IPS-18a (cell line): ENCODE measurements around the gene C19orf85.
A peak's percentile ranks its signal among the peaks of the same experiment; 100 is the strongest.

Experiments
- H3K27ac ChIP-seq: one replicate; pipeline ENCODE4 v1.5.1; 2013; ENCODE audit warnings: low read length
- H3K27me3 ChIP-seq: one replicate; pipeline ENCODE4 v1.6.1; 2013; ENCODE audit warnings: mild to moderate bottlenecking, low read length; ENCODE audit not compliant: control insufficient read depth, insufficient read depth
- H3K36me3 ChIP-seq: one replicate; pipeline ENCODE4 v1.6.1; 2013; ENCODE audit warnings: low read depth, low read length; ENCODE audit not compliant: control insufficient read depth
- H3K4me1 ChIP-seq: one replicate; pipeline ENCODE4 v1.6.1; 2013; ENCODE audit warnings: low read depth, low read length; ENCODE audit not compliant: control insufficient read depth
- H3K4me3 ChIP-seq: one replicate; pipeline ENCODE4 v1.5.1; 2013; ENCODE audit warnings: low read length
- H3K9ac ChIP-seq: one replicate; pipeline ENCODE4 v1.6.1; 2013; ENCODE audit warnings: mild to moderate bottlenecking, low read length, moderate library complexity
- H3K9me3 ChIP-seq: one replicate; pipeline ENCODE4 v1.6.1; 2013; ENCODE audit warnings: low read depth, low read length; ENCODE audit not compliant: control insufficient read depth

C19orf85 gene

DNA sequence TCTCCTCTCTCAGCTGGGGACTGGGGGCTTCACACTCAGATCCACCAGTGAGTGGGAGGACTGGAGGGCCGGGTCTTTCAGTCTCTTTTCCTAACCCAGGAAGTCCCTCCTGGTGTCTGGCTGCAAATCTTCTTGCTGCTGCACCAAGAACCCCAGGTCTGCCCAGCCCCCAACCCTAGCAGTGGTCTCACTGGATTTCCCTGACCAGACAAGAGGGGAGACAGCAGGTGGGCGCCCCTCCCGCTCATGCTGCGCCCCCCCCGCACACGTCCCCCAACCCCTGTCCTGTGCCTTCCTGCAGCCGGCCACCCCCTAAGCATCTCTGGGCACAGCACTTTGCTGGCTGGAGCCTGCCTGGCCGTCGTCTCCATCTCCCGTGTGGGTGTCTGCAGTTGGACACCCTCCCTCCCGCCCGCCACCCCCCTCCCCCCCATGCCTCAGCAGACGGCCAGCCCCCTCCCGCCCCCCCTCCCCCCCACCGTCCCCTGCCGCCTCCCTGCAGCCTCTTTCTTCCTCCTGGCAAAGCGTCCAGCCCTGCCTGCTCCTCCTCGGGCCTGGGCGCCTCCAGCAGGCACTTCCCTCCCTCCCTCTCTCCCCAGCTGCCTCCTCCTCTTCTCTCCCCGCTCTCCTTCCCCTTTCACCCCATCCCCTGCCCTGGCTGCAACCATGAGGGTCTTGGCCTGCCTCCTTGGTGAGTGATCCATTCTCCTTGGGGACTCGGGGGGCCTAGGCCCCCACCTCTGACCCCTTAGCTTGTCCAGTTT is 23.6 kb upstream of the C19orf85 start, which contains the start of gene SSC5D:
Gene SSC5D, plus strand, starts transcription at position 513 of the 764 bp plus-strand sequence. Its CDS starts 154 bp downstream, at position 667.
- Histone ChIP-seq H3K4me1 (peaks cover 33% of the 10 kb centered on the region), H3K27ac (no peak within 1 kb of the TSS), H3K27me3 (no peaks in the 10 kb centered on the region), H3K9ac (peak within 1 kb of the TSS; percentile 22), H3K4me3 (peak within 1 kb of the TSS; percentile 30), H3K9me3 (no peaks in the 10 kb centered on the region), H3K36me3 (no peaks in the 10 kb centered on the region)

DNA sequence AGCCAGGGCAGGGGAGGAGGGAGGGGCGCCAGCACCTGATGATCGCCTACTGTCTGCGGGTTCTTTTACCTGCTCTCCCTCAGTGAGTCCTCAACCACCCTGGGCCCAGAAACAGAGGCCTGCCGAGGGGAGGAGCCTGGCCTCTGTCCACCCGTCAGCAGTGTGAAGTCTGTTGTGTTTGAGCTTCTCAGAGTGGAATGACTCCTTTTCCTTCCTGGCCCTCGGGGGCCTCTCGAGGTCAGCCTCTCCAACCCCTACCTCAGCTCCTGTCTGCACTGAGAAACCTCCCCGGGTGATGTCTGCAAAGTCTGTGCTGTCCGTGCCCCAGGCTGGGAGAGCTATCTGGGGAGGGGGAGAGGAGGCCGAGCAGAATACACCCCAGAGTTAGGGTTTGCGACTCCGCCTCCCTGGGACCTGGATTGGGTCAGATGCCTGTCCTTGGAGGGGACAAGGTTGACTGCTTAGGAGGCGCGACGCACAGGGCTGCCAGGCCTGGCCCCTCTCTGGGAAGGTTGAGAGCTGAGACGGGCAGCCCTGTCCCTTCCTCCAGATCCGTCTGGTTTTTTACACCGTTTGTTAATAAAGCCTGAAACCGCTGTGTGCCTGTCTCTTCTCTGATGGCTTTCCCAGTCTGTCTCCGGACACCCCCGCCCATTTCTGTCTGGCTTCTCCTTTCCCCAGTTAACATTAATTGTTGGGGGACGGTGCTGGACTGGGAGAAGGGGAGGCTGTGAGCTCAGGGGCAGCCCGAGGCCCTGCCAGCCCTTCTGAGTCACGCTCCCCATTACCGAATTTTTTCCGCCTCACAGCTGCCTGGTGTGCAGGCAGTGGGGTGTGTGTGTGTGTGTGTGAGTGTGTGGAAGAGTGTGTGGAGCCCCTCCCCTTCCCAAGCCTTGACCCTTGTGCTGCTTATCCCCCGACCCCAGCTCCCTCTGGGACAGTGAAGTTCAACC is 22.7 kb upstream of the C19orf85 start:
- Histone ChIP-seq H3K4me1 (peaks cover 33% of the 10 kb centered on the region), H3K4me3 (peak overlapping the region; percentile 13)

DNA sequence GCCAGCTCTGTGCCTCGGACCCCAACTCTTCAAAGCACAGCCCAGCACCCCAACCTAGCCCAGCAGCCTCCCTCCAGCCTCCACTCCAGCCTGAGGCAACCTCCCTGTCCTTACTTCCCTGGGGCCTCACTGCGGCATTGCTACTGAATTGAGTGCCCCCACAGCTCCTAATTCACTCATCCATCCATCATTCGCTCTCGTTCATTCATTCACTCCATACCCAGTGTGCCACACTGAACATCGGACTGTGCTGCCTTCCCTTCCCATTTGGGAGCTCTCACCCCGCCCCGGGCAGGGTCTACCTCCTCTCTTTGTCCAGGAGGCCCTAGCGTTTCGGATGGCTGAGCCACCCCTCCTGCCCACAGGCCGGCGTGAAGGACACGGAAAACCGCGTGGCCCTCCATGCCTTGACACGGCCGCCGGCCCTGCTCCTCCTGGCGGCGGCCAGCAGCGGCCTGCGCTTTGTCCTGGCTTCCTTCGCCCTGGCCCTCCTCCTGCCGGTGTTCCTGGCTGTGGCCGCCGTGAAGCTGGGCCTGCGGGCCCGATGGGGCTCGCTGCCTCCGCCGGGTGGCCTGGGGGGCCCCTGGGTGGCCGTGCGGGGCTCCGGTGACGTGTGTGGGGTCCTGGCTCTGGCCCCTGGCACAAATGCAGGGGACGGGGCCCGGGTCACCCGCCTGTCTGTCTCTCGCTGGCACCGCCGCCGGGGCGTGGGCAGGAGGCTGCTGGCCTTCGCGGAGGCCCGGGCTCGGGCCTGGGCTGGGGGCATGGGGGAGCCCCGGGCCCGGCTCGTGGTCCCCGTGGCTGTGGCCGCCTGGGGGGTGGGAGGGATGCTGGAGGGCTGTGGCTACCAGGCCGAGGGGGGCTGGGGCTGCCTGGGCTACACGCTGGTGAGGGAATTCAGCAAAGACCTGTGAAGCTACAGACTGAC is 21.8 kb upstream of the C19orf85 start:
- Histone ChIP-seq H3K9ac (no peak overlapping the region), H3K4me1 (peaks cover 33% of the 10 kb centered on the region), H3K9me3 (no peaks in the 10 kb centered on the region), H3K4me3 (peak overlapping the region; percentile 77), H3K36me3 (no peaks in the 10 kb centered on the region), H3K27me3 (no peaks in the 10 kb centered on the region), H3K27ac (no peak overlapping the region)

More for the DNA sequence above, 22.7 kb upstream of the C19orf85 start:
- H3K27me3 ChIP-seq = no peaks in the 10 kb centered on the region
- no peaks in the 10 kb centered on the region for H3K9me3 ChIP-seq
- H3K27ac ChIP-seq = no peak overlapping the region
- H3K36me3 ChIP-seq = no peaks in the 10 kb centered on the region
- peak overlapping the region; percentile 22 for H3K9ac ChIP-seq

DNA sequence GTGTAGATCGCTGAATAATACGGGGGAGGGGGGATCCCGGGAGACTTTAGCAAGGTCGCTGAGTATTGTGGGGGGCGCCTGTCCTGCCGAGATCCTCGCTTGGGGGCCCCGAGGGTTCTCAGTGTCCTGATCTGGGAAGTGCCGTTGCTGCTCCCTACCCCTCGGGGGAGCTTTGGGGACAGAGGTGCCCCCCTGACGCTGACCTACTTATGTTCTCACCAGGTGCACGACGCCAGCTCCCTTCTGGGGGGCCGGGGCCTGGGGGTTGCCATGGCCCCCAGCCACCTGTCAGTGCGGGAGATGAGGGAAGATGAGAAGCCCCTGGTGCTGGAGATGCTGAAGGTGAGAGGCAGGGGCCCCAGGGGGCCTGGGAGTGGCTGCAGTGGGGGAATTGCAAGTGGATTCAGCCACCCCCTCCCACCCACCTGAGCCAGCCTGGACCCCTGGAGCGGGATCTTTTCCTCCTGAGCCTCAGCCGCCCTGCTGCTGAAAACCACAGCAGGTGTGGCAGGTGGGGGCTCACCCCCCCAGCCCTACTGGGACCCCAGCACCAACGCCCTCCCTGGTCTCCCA is 21.0 kb upstream of the C19orf85 start:
- Histone ChIP-seq H3K27me3 (no peaks in the 10 kb centered on the region), H3K9ac (peak overlapping the region; percentile 77), H3K4me1 (peaks cover 33% of the 10 kb centered on the region), H3K9me3 (no peaks in the 10 kb centered on the region), H3K4me3 (peak overlapping the region; percentile 77), H3K27ac (peak overlapping the region; percentile 30), H3K36me3 (no peaks in the 10 kb centered on the region)

DNA sequence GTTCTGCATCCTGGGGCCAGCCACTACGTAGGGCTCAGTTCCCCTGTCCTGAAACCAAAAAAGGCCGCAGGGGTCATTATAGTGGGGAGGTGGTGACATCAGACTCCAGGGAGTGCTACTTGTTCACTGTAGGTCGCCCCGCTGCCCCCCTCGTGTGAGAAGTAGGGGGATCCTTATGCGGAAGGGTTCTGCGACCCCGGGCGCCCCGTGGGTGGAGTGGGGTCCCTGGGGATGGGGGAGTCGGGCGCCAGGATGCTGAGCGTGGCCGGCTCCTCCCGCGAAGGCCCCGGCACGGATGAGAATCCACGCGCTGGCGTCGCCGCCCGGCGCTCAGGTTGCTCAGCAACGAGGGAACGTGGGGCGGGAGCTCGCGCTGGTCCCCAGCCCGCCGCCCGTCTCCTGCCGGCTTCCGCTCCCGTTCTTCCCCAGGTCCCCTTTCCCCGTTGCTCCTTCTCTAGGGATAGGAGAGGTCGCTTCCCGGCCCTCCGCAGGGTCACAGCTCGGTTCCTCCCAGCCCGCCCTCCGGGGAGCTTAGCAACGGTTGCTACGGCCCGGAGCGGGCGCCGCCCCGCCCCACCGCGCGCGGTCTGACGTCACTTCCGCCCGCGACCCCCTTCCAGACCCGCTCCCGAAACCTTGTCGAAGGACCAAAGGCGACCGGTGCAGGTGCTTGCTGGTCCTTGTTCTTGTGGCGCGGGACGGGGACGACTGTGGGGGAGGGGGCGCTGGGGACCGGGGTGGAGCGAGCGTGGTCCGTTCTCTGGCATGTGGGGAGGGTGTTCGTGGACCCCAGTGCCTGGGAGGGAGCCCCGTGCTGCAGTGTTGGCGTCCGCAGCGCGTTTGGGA is 20.3 kb upstream of the C19orf85 start, which contains the start of gene NAT14:
Gene NAT14, plus strand, starts transcription at position 596 of the 846 bp plus-strand sequence. CDS start 521 bp downstream, outside the sequence.
- Histone ChIP-seq H3K27ac (peak within 1 kb of the TSS; percentile 30), H3K9ac (peak within 1 kb of the TSS; percentile 77), H3K27me3 (no peaks in the 10 kb centered on the region), H3K4me3 (peak within 1 kb of the TSS; percentile 77), H3K9me3 (no peaks in the 10 kb centered on the region), H3K36me3 (no peaks in the 10 kb centered on the region), H3K4me1 (peaks cover 33% of the 10 kb centered on the region)

DNA sequence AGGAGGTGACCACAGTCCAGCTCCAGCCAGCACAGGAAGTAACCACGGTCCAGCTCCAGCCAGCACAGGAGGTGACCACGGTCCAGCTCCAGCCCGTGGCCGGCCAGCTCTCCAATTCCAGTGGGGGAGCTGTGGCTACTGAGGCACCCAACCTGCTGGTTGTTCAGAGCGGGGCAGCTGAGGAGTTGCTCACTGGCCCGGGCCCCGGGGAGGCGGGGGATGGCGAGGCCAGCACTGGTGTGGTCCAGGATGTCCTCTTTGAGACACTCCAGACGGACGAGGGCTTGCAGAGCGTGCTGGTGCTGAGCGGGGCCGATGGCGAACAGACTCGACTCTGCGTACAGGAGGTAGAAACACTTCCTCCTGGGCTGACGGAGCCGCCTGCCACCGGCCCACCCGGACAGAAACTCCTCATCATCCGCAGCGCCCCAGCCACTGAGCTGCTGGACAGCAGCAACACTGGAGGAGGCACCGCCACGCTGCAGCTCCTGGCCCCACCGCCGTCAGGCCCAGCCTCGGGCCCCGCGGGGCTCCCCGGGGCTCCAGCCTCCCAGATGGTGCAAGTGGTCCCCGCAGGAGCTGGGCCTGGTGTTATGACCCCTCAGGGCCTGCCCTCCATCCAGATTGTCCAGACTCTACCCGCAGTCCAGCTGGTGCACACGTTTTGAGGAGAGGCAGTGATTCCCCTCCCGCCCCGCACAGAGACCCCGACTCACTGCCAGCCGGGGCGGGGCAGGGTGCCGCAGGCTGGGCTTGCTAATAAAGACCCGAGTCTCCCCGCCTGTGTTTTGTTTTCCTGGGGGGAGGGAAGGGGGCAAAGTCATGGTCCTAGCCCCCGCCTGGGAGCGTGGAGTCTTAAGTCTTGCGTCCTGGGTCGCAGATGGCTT is 19.4 kb upstream of the C19orf85 start:
- H3K27me3 ChIP-seq = no peaks in the 10 kb centered on the region
- H3K4me1 ChIP-seq = peaks cover 26% of the 10 kb centered on the region
- no peak overlapping the region for H3K9ac ChIP-seq
- no peaks in the 10 kb centered on the region for H3K36me3 ChIP-seq
- peak overlapping the region; percentile 77 for H3K4me3 ChIP-seq
- H3K9me3 ChIP-seq = no peaks in the 10 kb centered on the region
- H3K27ac ChIP-seq = no peak overlapping the region

DNA sequence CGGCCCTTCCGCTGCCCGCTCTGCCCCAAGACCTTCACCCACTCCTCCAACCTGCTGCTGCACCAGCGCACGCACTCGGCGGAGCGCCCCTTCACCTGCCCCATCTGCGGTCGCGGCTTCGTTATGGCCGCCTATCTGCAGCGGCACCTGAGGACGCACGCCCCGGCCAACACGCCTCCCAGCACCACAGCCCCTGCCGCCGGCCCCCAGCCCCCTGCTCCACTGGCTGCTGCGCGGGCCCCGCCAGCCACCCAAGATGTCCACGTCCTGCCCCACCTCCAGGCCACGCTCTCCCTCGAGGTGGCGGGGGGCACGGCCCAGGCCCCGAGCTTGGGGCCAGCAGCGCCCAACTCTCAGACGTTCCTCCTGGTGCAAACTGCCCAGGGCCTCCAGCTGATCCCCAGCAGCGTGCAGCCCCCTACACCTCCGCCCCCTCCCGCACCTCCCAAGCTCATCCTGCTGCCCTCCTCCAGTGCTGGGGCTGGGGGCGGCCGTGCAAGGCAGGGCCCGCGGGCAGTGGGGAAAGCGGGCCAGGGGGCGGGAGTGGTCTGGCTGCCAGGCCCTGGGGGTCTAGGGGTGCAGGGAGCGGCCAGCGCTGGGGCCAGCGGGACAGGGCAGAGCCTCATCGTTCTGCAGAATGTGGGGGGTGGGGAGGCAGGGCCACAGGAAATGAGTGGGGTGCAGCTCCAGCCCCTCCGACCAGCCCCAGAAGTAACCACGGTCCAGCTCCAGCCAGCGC is 18.6 kb upstream of the C19orf85 start:
- no peaks in the 10 kb centered on the region for H3K36me3 ChIP-seq
- no peak overlapping the region for H3K27ac ChIP-seq
- no peaks in the 10 kb centered on the region for H3K9me3 ChIP-seq
- H3K27me3 ChIP-seq = no peaks in the 10 kb centered on the region
- no peak overlapping the region for H3K9ac ChIP-seq
- H3K4me3 ChIP-seq = no peak overlapping the region
- H3K4me1 ChIP-seq = peaks cover 21% of the 10 kb centered on the region

DNA sequence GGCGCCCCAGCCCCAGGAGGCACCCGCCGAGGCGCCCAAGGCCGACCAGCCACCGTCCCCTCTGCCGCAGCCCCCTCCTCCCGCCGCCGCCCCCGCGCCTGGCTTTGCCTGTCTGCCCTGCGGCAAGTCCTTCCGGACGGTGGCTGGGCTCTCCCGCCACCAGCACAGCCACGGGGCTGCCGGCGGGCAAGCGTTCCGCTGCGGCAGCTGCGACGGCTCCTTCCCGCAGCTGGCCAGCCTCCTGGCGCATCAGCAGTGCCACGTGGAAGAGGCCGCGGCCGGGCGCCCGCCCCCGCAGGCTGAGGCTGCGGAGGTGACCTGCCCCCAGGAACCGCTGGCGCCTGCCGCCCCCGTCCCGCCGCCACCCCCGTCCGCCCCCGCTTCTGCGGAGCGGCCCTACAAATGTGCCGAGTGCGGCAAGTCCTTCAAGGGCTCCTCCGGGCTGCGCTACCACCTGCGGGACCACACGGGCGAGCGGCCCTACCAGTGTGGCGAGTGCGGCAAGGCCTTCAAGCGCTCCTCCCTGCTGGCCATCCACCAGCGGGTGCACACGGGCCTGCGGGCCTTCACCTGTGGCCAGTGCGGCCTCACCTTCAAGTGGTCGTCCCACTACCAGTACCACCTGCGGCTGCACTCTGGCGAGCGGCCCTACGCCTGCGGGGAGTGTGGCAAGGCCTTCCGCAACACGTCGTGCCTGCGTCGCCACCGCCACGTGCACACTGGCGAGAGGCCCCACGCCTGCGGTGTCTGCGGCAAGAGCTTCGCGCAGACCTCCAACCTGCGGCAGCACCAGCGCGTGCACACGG is 17.8 kb upstream of the C19orf85 start:
- Histone ChIP-seq H3K4me3 (no peak overlapping the region), H3K9ac (no peak overlapping the region), H3K27me3 (no peaks in the 10 kb centered on the region), H3K9me3 (no peaks in the 10 kb centered on the region), H3K4me1 (peaks cover 14% of the 10 kb centered on the region), H3K36me3 (no peaks in the 10 kb centered on the region), H3K27ac (no peak overlapping the region)
